Measurements from ENCODE around the gene HELB.

Gene HELB

GRCh38 chr12:66301944-66302826 is at the start of gene HELB:
Gene HELB, plus strand, starts transcription at chr12:66302493. Its CDS starts 111 bp downstream, at chr12:66302604.
- H3K4me3 ChIP-seq (ENCODE audit: severe bottlenecking) = peak within 1 kb of the TSS; percentile 47
- peak within 1 kb of the TSS; percentile 26 for H3K27ac ChIP-seq (ENCODE audit: poor library complexity, severe bottlenecking)
- DNase-seq (ENCODE audit: low spot score) (peak; percentile 97), ATAC-seq (ENCODE audit: low read depth) (peak; percentile 95)
- no peaks in the 10 kb centered on the region for H3K27me3 ChIP-seq (ENCODE audit: insufficient read depth, poor library complexity, severe bottlenecking)
- TF ChIP-seq, protein P1, sequence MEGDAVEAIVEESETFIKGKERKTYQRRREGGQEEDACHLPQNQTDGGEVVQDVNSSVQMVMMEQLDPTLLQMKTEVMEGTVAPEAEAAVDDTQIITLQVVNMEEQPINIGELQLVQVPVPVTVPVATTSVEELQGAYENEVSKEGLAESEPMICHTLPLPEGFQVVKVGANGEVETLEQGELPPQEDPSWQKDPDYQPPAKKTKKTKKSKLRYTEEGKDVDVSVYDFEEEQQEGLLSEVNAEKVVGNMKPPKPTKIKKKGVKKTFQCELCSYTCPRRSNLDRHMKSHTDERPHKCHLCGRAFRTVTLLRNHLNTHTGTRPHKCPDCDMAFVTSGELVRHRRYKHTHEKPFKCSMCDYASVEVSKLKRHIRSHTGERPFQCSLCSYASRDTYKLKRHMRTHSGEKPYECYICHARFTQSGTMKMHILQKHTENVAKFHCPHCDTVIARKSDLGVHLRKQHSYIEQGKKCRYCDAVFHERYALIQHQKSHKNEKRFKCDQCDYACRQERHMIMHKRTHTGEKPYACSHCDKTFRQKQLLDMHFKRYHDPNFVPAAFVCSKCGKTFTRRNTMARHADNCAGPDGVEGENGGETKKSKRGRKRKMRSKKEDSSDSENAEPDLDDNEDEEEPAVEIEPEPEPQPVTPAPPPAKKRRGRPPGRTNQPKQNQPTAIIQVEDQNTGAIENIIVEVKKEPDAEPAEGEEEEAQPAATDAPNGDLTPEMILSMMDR (IDR thresholded peaks at IDR 0.05; ENCODE audit: poor library complexity, severe bottlenecking) = no peak
- no peaks in the 10 kb centered on the region for H3K36me3 ChIP-seq (ENCODE audit: low read depth)
- no peaks in the 10 kb centered on the region for H3K9me3 ChIP-seq (ENCODE audit: severe bottlenecking)
- H3K4me1 ChIP-seq (ENCODE audit: insufficient read depth, poor library complexity, severe bottlenecking) = peaks cover 10% of the 10 kb centered on the region

DNA sequence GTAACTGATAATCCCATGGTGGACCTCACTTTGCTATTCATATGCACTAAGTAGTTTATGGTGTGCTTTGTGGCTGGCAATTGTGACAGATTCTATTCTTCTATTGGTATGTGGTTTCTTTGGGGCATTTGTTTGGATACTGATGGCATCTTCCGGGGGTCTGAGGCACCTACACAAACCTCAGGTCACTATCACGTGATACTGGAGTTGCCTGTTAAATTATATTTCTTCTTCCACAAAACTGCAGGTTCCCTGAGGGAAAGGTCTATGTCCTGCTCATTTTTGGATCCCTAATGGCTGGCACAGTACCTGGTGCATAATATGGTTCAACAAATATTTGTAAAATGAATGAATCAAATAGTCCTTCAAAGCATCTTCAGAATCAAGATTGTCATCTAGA is 49.5 kb upstream of the HELB start:
- no peak for ATAC-seq (ENCODE audit: low read depth)
- DNase-seq (ENCODE audit: low spot score) = no peak
- H3K27me3 ChIP-seq (ENCODE audit: insufficient read depth, poor library complexity, severe bottlenecking) = peaks cover 10% of the 10 kb centered on the region
- H3K27ac ChIP-seq (ENCODE audit: poor library complexity, severe bottlenecking) = no peak overlapping the region
- H3K4me3 ChIP-seq (ENCODE audit: severe bottlenecking) = no peak overlapping the region
- TF ChIP-seq, protein P1 (IDR thresholded peaks at IDR 0.05; ENCODE audit: poor library complexity, severe bottlenecking) = no peak
- H3K4me1 ChIP-seq (ENCODE audit: insufficient read depth, poor library complexity, severe bottlenecking) = no peaks in the 10 kb centered on the region
- no peaks in the 10 kb centered on the region for H3K36me3 ChIP-seq (ENCODE audit: low read depth)
- H3K9me3 ChIP-seq (ENCODE audit: severe bottlenecking) = no peaks in the 10 kb centered on the region

GRCh38 chr12:66255737-66256136 is 46.6 kb upstream of the HELB start:
- TF ChIP-seq, protein P1 (IDR thresholded peaks at IDR 0.05; ENCODE audit: poor library complexity, severe bottlenecking) = no peak
- DNase-seq (ENCODE audit: low spot score) (no peak), ATAC-seq (ENCODE audit: low read depth) (no peak)
- H3K36me3 ChIP-seq (ENCODE audit: low read depth) = no peaks in the 10 kb centered on the region
- H3K27me3 ChIP-seq (ENCODE audit: insufficient read depth, poor library complexity, severe bottlenecking) = peaks cover 10% of the 10 kb centered on the region
- H3K9me3 ChIP-seq (ENCODE audit: severe bottlenecking) = no peaks in the 10 kb centered on the region
- no peaks in the 10 kb centered on the region for H3K4me1 ChIP-seq (ENCODE audit: insufficient read depth, poor library complexity, severe bottlenecking)
- H3K27ac ChIP-seq (ENCODE audit: poor library complexity, severe bottlenecking) = no peak overlapping the region
- no peak overlapping the region for H3K4me3 ChIP-seq (ENCODE audit: severe bottlenecking)

GRCh38 chr12:66258011-66258410 is 44.3 kb upstream of the HELB start:
- DNase-seq (ENCODE audit: low spot score) (no peak), ATAC-seq (ENCODE audit: low read depth) (no peak)
- no peak overlapping the region for H3K4me3 ChIP-seq (ENCODE audit: severe bottlenecking)
- TF ChIP-seq, protein P1 (IDR thresholded peaks at IDR 0.05; ENCODE audit: poor library complexity, severe bottlenecking) = no peak
- no peak overlapping the region for H3K27ac ChIP-seq (ENCODE audit: poor library complexity, severe bottlenecking)
- no peaks in the 10 kb centered on the region for H3K9me3 ChIP-seq (ENCODE audit: severe bottlenecking)
- peaks cover 10% of the 10 kb centered on the region for H3K27me3 ChIP-seq (ENCODE audit: insufficient read depth, poor library complexity, severe bottlenecking)
- no peaks in the 10 kb centered on the region for H3K36me3 ChIP-seq (ENCODE audit: low read depth)
- H3K4me1 ChIP-seq (ENCODE audit: insufficient read depth, poor library complexity, severe bottlenecking) = no peaks in the 10 kb centered on the region

- Histone ChIP-seq H3K9me3 (ENCODE audit: severe bottlenecking) (no peaks in the 10 kb centered on the region), H3K27me3 (ENCODE audit: insufficient read depth, poor library complexity, severe bottlenecking) (no peaks in the 10 kb centered on the region), H3K4me3 (ENCODE audit: severe bottlenecking) (no peak overlapping the region), H3K4me1 (ENCODE audit: insufficient read depth, poor library complexity, severe bottlenecking) (no peaks in the 10 kb centered on the region), H3K36me3 (ENCODE audit: low read depth) (no peaks in the 10 kb centered on the region), H3K27ac (ENCODE audit: poor library complexity, severe bottlenecking) (no peak overlapping the region)
- TF ChIP-seq, protein P1 (IDR thresholded peaks at IDR 0.05; ENCODE audit: poor library complexity, severe bottlenecking) = no peak
- ATAC-seq (ENCODE audit: low read depth) (no peak), DNase-seq (ENCODE audit: low spot score) (no peak)
Measured at GRCh38 chr12:66262737-66263136, 39.6 kb upstream of the HELB start.
